ENCODE data around the gene STN1. TPM values are rescaled to one million over a fixed set of nuclear protein-coding genes. Genes with fewer than 3 reads are reported as not detected.

The STN1 gene
- total and polyA plus RNA-seq, 10 of the 15 experiments (the other 5 are each of a cell fraction or from before 2014, with no cell fraction given), result 22.2 to 31.8 (median 28.5) TPM

DNA sequence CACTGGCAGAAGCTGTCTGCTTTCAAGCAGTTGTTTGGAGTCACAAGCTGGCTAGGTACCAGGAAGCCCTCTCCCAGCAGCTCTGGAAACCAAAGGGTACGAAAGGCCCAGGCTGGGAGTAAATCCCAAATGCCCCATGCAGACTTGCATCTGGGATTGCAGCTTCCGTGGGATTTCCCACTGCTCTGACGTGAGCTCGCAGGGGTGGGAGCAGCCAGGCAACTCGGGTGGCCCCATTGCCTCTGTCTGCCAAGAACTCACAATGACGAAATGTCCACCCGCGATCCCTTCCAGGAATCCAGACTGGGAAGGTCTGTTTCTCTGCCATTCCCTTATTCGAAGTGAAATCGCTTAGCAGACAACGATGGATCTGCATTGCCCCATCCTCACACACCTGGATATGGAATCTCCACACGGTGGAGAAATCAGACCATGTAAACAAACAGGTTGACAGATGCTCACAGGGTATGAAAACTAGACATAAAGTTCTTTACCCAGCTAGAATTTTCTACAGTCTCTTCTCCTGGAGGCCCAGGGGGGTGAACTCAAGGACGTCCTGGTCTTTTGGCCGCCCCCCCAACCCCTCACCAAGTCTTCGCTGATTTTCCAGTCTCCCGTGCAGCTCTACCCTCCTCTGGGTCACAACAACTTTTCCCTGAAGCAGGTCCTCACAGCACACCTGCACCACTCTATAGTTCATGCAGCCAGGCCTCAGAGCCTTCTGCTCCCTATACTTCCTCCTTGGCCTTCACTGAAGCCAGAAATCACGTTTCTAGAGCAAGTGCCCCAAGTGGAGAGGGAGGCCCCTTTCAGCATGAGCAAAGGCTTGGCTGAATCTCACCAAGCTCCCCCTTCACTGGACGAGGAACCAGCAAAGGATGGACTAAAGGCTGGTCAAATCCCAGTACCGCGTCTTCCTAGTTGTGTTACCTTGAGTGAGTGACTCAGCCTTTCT lies 82.6 kb downstream of the STN1 start:
- in situ Hi-C loops (cut with MboI), result no loop called here
- POLR2A ChIA-PET, result interaction anchor here (0.6 kb wide), 1 partner anchor 13 kb away, joined by 5 read pairs; no protein-coding TSS in a partner anchor
- no peak for ATAC-seq
- TF ChIP-seq ZZZ3 (IDR thresholded peaks at IDR 0.05; ENCODE audit: control insufficient read depth, insufficient read length, low read depth) (no peak), IKZF1 (conservative IDR thresholded peaks at IDR 0.05) (no peak), MTA3 (IDR thresholded peaks at IDR 0.05; ENCODE audit: borderline replicate concordance, low read length) (no peak), ETV6 (conservative IDR thresholded peaks at IDR 0.05 in 1 of 2, IDR thresholded peaks at IDR 0.05 in 1 of 2; ENCODE audit: borderline replicate concordance in 1 of 2, low read depth in 1 of 2) (no peak), NR2C1 (IDR thresholded peaks at IDR 0.05) (no peak), KAT2A (conservative IDR thresholded peaks at IDR 0.05; ENCODE audit: control insufficient read depth, low read depth, low read length) (no peak), RAD51 (IDR thresholded peaks at IDR 0.05) (no peak), YY1 (IDR thresholded peaks at IDR 0.05; ENCODE audit: low read depth, low read length) (no peak), BMI1 (IDR thresholded peaks at IDR 0.05; ENCODE audit: borderline replicate concordance) (no peak), RELA (IDR thresholded peaks at IDR 0.05; ENCODE audit: borderline replicate concordance, partially characterized antibody) (no peak), FOXK2 (IDR thresholded peaks at IDR 0.05) (no peak), ZNF274 (IDR thresholded peaks at IDR 0.05; ENCODE audit: insufficient read depth, insufficient read length) (no peak), BRCA1 (IDR thresholded peaks at IDR 0.05; ENCODE audit: low read depth, low read length) (no peak), MEF2B (IDR thresholded peaks at IDR 0.05; ENCODE audit: partially characterized antibody, poor library complexity, severe bottlenecking) (no peak), CBX5 (IDR thresholded peaks at IDR 0.05; ENCODE audit: low read depth) (no peak), POLR2AphosphoS5 (IDR thresholded peaks at IDR 0.05; ENCODE audit: low read length) (no peak)
- TF ChIP-seq, protein P1, sequence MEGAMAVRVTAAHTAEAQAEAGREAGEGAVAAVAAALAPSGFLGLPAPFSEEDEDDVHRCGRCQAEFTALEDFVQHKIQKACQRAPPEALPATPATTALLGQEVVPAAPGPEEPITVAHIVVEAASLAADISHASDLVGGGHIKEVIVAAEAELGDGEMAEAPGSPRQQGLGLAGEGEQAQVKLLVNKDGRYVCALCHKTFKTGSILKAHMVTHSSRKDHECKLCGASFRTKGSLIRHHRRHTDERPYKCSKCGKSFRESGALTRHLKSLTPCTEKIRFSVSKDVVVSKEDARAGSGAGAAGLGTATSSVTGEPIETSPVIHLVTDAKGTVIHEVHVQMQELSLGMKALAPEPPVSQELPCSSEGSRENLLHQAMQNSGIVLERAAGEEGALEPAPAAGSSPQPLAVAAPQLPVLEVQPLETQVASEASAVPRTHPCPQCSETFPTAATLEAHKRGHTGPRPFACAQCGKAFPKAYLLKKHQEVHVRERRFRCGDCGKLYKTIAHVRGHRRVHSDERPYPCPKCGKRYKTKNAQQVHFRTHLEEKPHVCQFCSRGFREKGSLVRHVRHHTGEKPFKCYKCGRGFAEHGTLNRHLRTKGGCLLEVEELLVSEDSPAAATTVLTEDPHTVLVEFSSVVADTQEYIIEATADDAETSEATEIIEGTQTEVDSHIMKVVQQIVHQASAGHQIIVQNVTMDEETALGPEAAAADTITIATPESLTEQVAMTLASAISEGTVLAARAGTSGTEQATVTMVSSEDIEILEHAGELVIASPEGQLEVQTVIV (IDR thresholded peaks at IDR 0.05; ENCODE audit: borderline replicate concordance, partially characterized antibody), result no peak
- TF ChIP-seq, protein P2, sequence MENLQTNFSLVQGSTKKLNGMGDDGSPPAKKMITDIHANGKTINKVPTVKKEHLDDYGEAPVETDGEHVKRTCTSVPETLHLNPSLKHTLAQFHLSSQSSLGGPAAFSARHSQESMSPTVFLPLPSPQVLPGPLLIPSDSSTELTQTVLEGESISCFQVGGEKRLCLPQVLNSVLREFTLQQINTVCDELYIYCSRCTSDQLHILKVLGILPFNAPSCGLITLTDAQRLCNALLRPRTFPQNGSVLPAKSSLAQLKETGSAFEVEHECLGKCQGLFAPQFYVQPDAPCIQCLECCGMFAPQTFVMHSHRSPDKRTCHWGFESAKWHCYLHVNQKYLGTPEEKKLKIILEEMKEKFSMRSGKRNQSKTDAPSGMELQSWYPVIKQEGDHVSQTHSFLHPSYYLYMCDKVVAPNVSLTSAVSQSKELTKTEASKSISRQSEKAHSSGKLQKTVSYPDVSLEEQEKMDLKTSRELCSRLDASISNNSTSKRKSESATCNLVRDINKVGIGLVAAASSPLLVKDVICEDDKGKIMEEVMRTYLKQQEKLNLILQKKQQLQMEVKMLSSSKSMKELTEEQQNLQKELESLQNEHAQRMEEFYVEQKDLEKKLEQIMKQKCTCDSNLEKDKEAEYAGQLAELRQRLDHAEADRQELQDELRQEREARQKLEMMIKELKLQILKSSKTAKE (IDR thresholded peaks at IDR 0.05; ENCODE audit: low read depth, poor library complexity, severe bottlenecking), result no peak
- TF ChIP-seq, protein P3, sequence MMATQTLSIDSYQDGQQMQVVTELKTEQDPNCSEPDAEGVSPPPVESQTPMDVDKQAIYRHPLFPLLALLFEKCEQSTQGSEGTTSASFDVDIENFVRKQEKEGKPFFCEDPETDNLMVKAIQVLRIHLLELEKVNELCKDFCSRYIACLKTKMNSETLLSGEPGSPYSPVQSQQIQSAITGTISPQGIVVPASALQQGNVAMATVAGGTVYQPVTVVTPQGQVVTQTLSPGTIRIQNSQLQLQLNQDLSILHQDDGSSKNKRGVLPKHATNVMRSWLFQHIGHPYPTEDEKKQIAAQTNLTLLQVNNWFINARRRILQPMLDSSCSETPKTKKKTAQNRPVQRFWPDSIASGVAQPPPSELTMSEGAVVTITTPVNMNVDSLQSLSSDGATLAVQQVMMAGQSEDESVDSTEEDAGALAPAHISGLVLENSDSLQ (IDR thresholded peaks at IDR 0.05), result no peak

More for the DNA sequence above, 82.6 kb downstream of the STN1 start:
- no peak overlapping the region for H2AFZ ChIP-seq (ENCODE audit: control insufficient read depth, low read depth, low read length)
- no peak for FAIRE-seq
- no peak overlapping the region for H3K4me3 ChIP-seq
- H3K9ac ChIP-seq (ENCODE audit: control insufficient read depth, insufficient read depth, low read length), result no peak overlapping the region
- no peaks in the 10 kb centered on the region for H3K27me3 ChIP-seq (replicated peaks in 1 of 2; ENCODE audit: control insufficient read depth in 2 of 2, insufficient read depth in 2 of 2, low read length in 1 of 2)
- ChIA-PET CTCF (no interaction called here), SMC1A (ENCODE audit: uncharacterized antibody, unreplicated experiment) (interaction anchor here (1.2 kb wide), 1 partner anchor 125 kb away, joined by 3 read pairs; no protein-coding TSS in a partner anchor), RAD21 (ENCODE audit: unreplicated experiment) (no interaction called here)
- no peaks in the 10 kb centered on the region for H4K20me1 ChIP-seq (ENCODE audit: control insufficient read depth, insufficient read depth)
- H3K4me1 ChIP-seq (ENCODE audit: control insufficient read depth, insufficient read depth, low read length), result no peaks in the 10 kb centered on the region
- no peak overlapping the region for H3K4me2 ChIP-seq (ENCODE audit: control insufficient read depth, insufficient read depth)
- no peaks in the 10 kb centered on the region for H3K36me3 ChIP-seq (ENCODE audit: control insufficient read depth in 2 of 2, insufficient read depth in 2 of 2, low read length in 1 of 2)
- no TSS peak for BruUV-seq (replicated peaks)
- H3K27ac ChIP-seq (ENCODE audit: control insufficient read depth, insufficient read depth), result no peak overlapping the region
- intact Hi-C loops (cut with micrococcal nuclease; ENCODE audit: unreplicated experiment), result no loop called here
- no peaks in the 10 kb centered on the region; the same call in 2 of the 3 replicates for H3K9me3 ChIP-seq (replicated peaks; ENCODE audit: control insufficient read depth, insufficient read depth, low read length)
- H3K79me2 ChIP-seq (ENCODE audit: control insufficient read depth, insufficient read depth, low read length), result no peaks in the 10 kb centered on the region
- WGBS (ENCODE audit: insufficient coverage, insufficient replicate concordance, low lambda C conversion rate, missing lambda C conversion rate), result 62% methylated on average over 20 of the region's 20 CpGs
- DNase-seq (ENCODE audit: low read depth, low spot score), result no peak

Measured in GM12878 (cell line).